K562 (cell line): ENCODE data around the gene RAB12. TPM values are rescaled to one million over a fixed set of nuclear protein-coding genes. Genes with fewer than 3 reads are reported as not detected.
A peak's percentile ranks its signal among the peaks of the same experiment; 100 is the strongest.
"Not testable (repeated sequence)": the region's sequence is repeated elsewhere in the genome, so short reads cannot be mapped to it uniquely, and the experiment has no call there.

Source experiments
- ATAC-seq: fragments of 200-7000 bp; cut with Tn5 transposase; 3 replicates; pipeline ENCODE4 v1.9.1; 2020; ENCODE audit warnings: moderate library complexity
- BruUV-seq: library from RNA; stranded (reverse); fragments of 400-500 nt; replicated peaks from 2 replicates; lab custom pipeline; 2021; lab: Mats Ljungman, UMichigan
- CTCF ChIA-PET: fragments of 300-600 bp; formaldehyde crosslinking; extraction: SDS; loops from one replicate; lab custom pipeline; 2021; ENCODE audit warnings: low intra/inter-chr PET ratio; lab: Yijun Ruan, JAX
- POLR2A ChIA-PET: fragments of 300-600, 350-650 bp; sonication (Branson Sonifier 250); formaldehyde crosslinking; extraction: SDS; loops from one replicate; lab custom pipeline; 2021; ENCODE audit warnings: antibody characterized with exemption, inconsistent platforms; lab: Yijun Ruan, JAX
- DNase-seq, 4 experiments: peaks; one replicate each; pipeline versions ENCODE4 v3.0.0 to v3.0.0-alpha.2; 2011 to 2018; ENCODE audit warnings: low spot score in 3 of 4, mixed read lengths in 3 of 4; ENCODE audit errors: extremely low read depth in 1 of 4
- FAIRE-seq: peaks from 2 replicates; lab custom pipeline; 2011; peaks lifted over from hg19 to GRCh38; lab: Jason Lieb, UNC
- H2AFZ ChIP-seq: 2 replicates; pipeline ENCODE4 v1.6.0; 2011; ENCODE audit warnings: low read depth, low read length, control low read depth, inconsistent platforms
- H3K27ac ChIP-seq: fragments of 200-600 bp; 3 replicates; pipeline ENCODE4 v1.8.0; 2011; ENCODE audit warnings: low read depth, mild to moderate bottlenecking, control low read depth, inconsistent platforms, low read length, moderate library complexity, mixed read lengths; ENCODE audit errors: extremely low read depth
- H3K27me3 ChIP-seq, 2 experiments: fragments of 300-600 bp in 1 of 2; 2 replicates in 1 of 2; 3 replicates in 1 of 2; pipeline versions ENCODE4 v1.6.0 to v1.8.0; 2011; ENCODE audit warnings: inconsistent platforms in 2 of 2, low read length in 2 of 2, mild to moderate bottlenecking in 1 of 2, mixed read lengths in 1 of 2, moderate library complexity in 1 of 2; ENCODE audit not compliant: control insufficient read depth in 2 of 2, insufficient read depth in 2 of 2
- H3K36me3 ChIP-seq: fragments of 300-600 bp; 3 replicates; pipeline ENCODE4 v1.8.0; 2011; ENCODE audit warnings: mild to moderate bottlenecking, low read length, inconsistent platforms; ENCODE audit not compliant: control insufficient read depth, insufficient read depth
- H3K4me1 ChIP-seq, 2 experiments: fragments of 200-600 bp in 1 of 2; replicated peaks in 1 of 2; 2 replicates in 1 of 2; 3 replicates in 1 of 2; pipeline versions ENCODE4 v1.5.1 to v1.8.0; 2011; ENCODE audit warnings: inconsistent platforms in 2 of 2, low read length in 2 of 2, mild to moderate bottlenecking in 1 of 2, mixed read lengths in 1 of 2, moderate library complexity in 1 of 2; ENCODE audit not compliant: control insufficient read depth in 2 of 2, insufficient read depth in 2 of 2
- H3K4me2 ChIP-seq: 2 replicates; pipeline ENCODE4 v1.6.1; 2011; ENCODE audit warnings: low read length, control low read depth, inconsistent platforms, mixed read lengths; ENCODE audit not compliant: insufficient read depth
- H3K4me3 ChIP-seq: fragments of 200-600 bp; sonication (generic), shearing (Covaris generic); 2 replicates; pipeline ENCODE4 v1.5.1; 2016; ENCODE audit warnings: control low read depth, inconsistent platforms
- H3K79me2 ChIP-seq: fragments of 200-600 bp; 3 replicates; pipeline ENCODE4 v1.8.0; 2011; ENCODE audit warnings: low read length, inconsistent platforms; ENCODE audit not compliant: control insufficient read depth, insufficient read depth
- H3K9ac ChIP-seq, 2 experiments: 2 replicates each; pipeline versions ENCODE4 v1.6.0 to v1.6.1; 2011; ENCODE audit warnings: low read depth in 2 of 2, low read length in 2 of 2, control low read depth in 1 of 2, inconsistent platforms in 1 of 2, mild to moderate bottlenecking in 1 of 2, mixed read lengths in 1 of 2; ENCODE audit not compliant: insufficient read depth in 1 of 2
- H3K9me1 ChIP-seq: one replicate; pipeline ENCODE4 v1.6.0; 2011; ENCODE audit warnings: inconsistent platforms, mild to moderate bottlenecking, low read length, moderate library complexity; ENCODE audit not compliant: control insufficient read depth, insufficient read depth
- H3K9me3 ChIP-seq: replicated peaks from 2 replicates; pipeline ENCODE4 v1.5.1; 2011; ENCODE audit warnings: low read depth, low read length, inconsistent platforms; ENCODE audit not compliant: control insufficient read depth, insufficient read depth
- H4K20me1 ChIP-seq: replicated peaks from 2 replicates; pipeline ENCODE4 v1.6.1; 2011; ENCODE audit warnings: low read length, inconsistent platforms, mixed read lengths; ENCODE audit not compliant: control insufficient read depth, insufficient read depth
- RAD21 ChIP-seq, 2 experiments: fragments of 250-450 bp in 1 of 2; fragments of 450-650 bp in 1 of 2; sonication (Bioruptor Pico) in 1 of 2; formaldehyde crosslinking in 1 of 2; IDR thresholded peaks in 1 of 2; conservative IDR thresholded peaks in 1 of 2; 2 replicates each; pipeline versions ENCODE4 v1.4.0 to v1.8.0; 2020 to 2022; ENCODE audit warnings: mild to moderate bottlenecking in 2 of 2, moderate library complexity in 1 of 2
- WGBS: fragments of 100-300 bp; shearing (Covaris generic); methylation state at CpG from one replicate; pipeline ENCODE4 v1.1.6; 2016; ENCODE audit warnings: low coverage, mixed read lengths; ENCODE audit not compliant: insufficient coverage; ENCODE audit errors: missing lambda C conversion rate; 5-methylcytosine and 5-hydroxymethylcytosine counted together
- in situ Hi-C: fragments of 300-500 bp; cut with MboI; formaldehyde crosslinking; loops from 4 replicates; pipeline ENCODE4 v1.15.0; 2018; ENCODE audit warnings: inconsistent platforms, mixed read lengths
- intact Hi-C: fragments of 100-400 bp; cut with micrococcal nuclease; formaldehyde crosslinking; loops from 2 replicates; pipeline ENCODE4 v1.14.2; 2022
- polyA plus RNA-seq, 8 experiments: library from polyadenylated mRNA; depleted of rRNA in 4 of 8; stranded (reverse) in 5 of 8; unstranded in 3 of 8; fragments of >200 nt; fragmentation: Nextera tagmentation in 2 of 8; fragmentation: Illumina TruSeq in 1 of 8; extraction: Ambion mirVana in 2 of 8; extraction: Trizol in 1 of 8; gene quantifications; 2 replicates each; pipeline versions ENCODE4 v1.2.1 to v1.2.3, GENCODE V29; 2011 to 2014; ENCODE audit warnings: inconsistent platforms in 1 of 8, missing spikeins in 1 of 8
- total RNA-seq, 7 experiments: library from RNA; depleted of rRNA in 6 of 7; stranded (reverse); fragments of >200 nt in 6 of 7; fragmentation: Illumina TruSeq in 2 of 7; extraction: Trizol in 2 of 7; gene quantifications; 2 replicates each; pipeline versions ENCODE4 v1.2.1 to v1.2.3, GENCODE V29; 2011 to 2021; ENCODE audit warnings: low replicate concordance in 1 of 7
- TF ChIP-seq, protein P1 (sequence below), 3 experiments: IDR thresholded peaks in 2 of 3; conservative IDR thresholded peaks in 1 of 3; 2 replicates each; pipeline ENCODE4 v1.5.1; 2011 to 2012; ENCODE audit warnings: low read length in 3 of 3, mild to moderate bottlenecking in 3 of 3, control low read depth in 2 of 3, improper control_type of control experiment in 1 of 3, inconsistent platforms in 1 of 3, low read depth in 1 of 3, mixed read lengths in 1 of 3, moderate library complexity in 1 of 3; ENCODE audit not compliant: insufficient read depth in 2 of 3

RAB12 gene
- total and polyA plus RNA-seq, 9 of the 15 experiments (the other 6 are each of a cell fraction or from before 2014, with no cell fraction given), result 0.48 to 21.6 (median 18.8) TPM

DNA sequence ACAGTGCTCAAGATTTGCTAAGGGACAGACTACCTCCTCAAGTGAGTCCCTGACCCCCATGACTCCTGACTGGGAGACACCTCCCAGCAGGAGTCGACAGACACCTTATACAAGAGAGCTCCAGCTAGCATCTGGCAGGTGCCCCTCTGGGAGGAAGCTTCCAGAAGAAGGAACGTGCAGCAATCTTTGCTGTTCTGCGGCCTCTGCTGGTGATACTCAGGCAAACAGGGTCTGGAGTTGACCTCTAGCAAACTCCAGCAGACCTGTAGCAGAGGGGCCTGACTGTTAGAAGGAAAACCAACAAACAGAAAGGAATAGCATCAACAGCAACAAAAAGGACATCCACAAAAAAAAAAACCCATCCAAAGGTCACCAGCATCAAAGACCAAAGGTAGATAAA lies 38.1 kb downstream of the RAB12 start:
- BruUV-seq, H3K9me3 ChIP-seq, in situ Hi-C loops, H3K9ac ChIP-seq, ATAC-seq, H3K27me3 ChIP-seq, H3K79me2 ChIP-seq, H3K4me1 ChIP-seq, H2AFZ ChIP-seq, CTCF ChIA-PET: not testable (repeated sequence)
- 0% methylated on average over 2 of the region's 3 CpGs for WGBS
- TF ChIP-seq, protein P1, sequence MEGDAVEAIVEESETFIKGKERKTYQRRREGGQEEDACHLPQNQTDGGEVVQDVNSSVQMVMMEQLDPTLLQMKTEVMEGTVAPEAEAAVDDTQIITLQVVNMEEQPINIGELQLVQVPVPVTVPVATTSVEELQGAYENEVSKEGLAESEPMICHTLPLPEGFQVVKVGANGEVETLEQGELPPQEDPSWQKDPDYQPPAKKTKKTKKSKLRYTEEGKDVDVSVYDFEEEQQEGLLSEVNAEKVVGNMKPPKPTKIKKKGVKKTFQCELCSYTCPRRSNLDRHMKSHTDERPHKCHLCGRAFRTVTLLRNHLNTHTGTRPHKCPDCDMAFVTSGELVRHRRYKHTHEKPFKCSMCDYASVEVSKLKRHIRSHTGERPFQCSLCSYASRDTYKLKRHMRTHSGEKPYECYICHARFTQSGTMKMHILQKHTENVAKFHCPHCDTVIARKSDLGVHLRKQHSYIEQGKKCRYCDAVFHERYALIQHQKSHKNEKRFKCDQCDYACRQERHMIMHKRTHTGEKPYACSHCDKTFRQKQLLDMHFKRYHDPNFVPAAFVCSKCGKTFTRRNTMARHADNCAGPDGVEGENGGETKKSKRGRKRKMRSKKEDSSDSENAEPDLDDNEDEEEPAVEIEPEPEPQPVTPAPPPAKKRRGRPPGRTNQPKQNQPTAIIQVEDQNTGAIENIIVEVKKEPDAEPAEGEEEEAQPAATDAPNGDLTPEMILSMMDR (IDR thresholded peaks at IDR 0.05 in 2 of 3, conservative IDR thresholded peaks at IDR 0.05 in 1 of 3; ENCODE audit: insufficient read depth in 2 of 3, low read depth in 1 of 3, low read length in 3 of 3), result peak in 2 of 3 experiments; percentile 21 to 27; a peak in 2 of 6 replicates
- peak in 1 of 2 experiments; percentile 32; a peak in 1 of 4 replicates for TF ChIP-seq RAD21 (CRISPR knock-in tag; conservative IDR thresholded peaks at IDR 0.05 in 1 of 2, IDR thresholded peaks at IDR 0.05 in 1 of 2)
- TF ChIP-seq, all 486 proteins: peak for 2; not testable (repeated sequence) for 484
- DNase-seq, H3K36me3 ChIP-seq, intact Hi-C loops, H4K20me1 ChIP-seq, FAIRE-seq, H3K9me1 ChIP-seq, H3K4me3 ChIP-seq, H3K4me2 ChIP-seq, H3K27ac ChIP-seq: not testable (repeated sequence)
- POLR2A ChIA-PET, result interaction anchor here (1.6 kb wide), 1 partner anchor 13 kb away, joined by 4 read pairs; no protein-coding TSS in a partner anchor
